HepG2 (cell line): ENCODE data around the gene GHRH. TPM values are rescaled to one million over a fixed set of nuclear protein-coding genes. Genes with fewer than 3 reads are reported as not detected.

Source experiments
- ELF3 ChIP-seq: IDR thresholded peaks from 2 replicates; pipeline ENCODE4 v1.6.1; 2016; ENCODE audit warnings: missing genetic modification reagents, missing compliant biosample characterization
- HES4 ChIP-seq: sonication (generic); formaldehyde crosslinking; IDR thresholded peaks from 2 replicates; pipeline ENCODE4 v1.9.0; 2021; ENCODE audit warnings: mild to moderate bottlenecking, missing genetic modification reagents, borderline replicate concordance
- MAF1 ChIP-seq: sonication (generic); formaldehyde crosslinking; IDR thresholded peaks from 2 replicates; pipeline ENCODE4 v1.5.0; 2020; ENCODE audit warnings: missing genetic modification reagents, borderline replicate concordance
- MZF1 ChIP-seq: sonication (generic); formaldehyde crosslinking; IDR thresholded peaks from 2 replicates; pipeline ENCODE4 v1.8.1; 2023; ENCODE audit warnings: mild to moderate bottlenecking, missing genetic modification reagents, borderline replicate concordance
- NFKB2 ChIP-seq: sonication (generic); formaldehyde crosslinking; IDR thresholded peaks from 2 replicates; pipeline ENCODE4 v1.4.0; 2020; ENCODE audit warnings: missing genetic modification reagents, borderline replicate concordance
- RFX3 ChIP-seq: IDR thresholded peaks from 2 replicates; pipeline ENCODE4 v1.6.1; 2016; ENCODE audit warnings: missing biosample characterization, missing genetic modification reagents
- RFXANK ChIP-seq: IDR thresholded peaks from 2 replicates; pipeline ENCODE4 v1.6.1; 2016
- SRSF1 ChIP-seq: fragments of 200-400 bp; formaldehyde crosslinking; optimal IDR thresholded peaks from 2 replicates; pipeline ENCODE3; 2017; ENCODE audit warnings: mild to moderate bottlenecking, low read depth, low read length, moderate library complexity
- TEAD2 ChIP-seq: sonication (generic); formaldehyde crosslinking; IDR thresholded peaks from 2 replicates; pipeline ENCODE4 v1.9.0; 2021; ENCODE audit warnings: missing genetic modification reagents
- ZNF33A ChIP-seq: sonication (generic); formaldehyde crosslinking; IDR thresholded peaks from 2 replicates; pipeline ENCODE4 v1.5.1; 2020; ENCODE audit warnings: missing genetic modification reagents, mild to moderate bottlenecking, moderate library complexity, borderline replicate concordance
- ZNF446 ChIP-seq: sonication (generic); formaldehyde crosslinking; IDR thresholded peaks from 2 replicates; pipeline ENCODE4 v1.5.0; 2020; ENCODE audit warnings: mild to moderate bottlenecking, missing genetic modification reagents
- ZNF556 ChIP-seq: sonication (generic); formaldehyde crosslinking; IDR thresholded peaks from 2 replicates; pipeline ENCODE4 v1.4.0; 2020; ENCODE audit warnings: mild to moderate bottlenecking, missing genetic modification reagents, borderline replicate concordance
- polyA plus RNA-seq, 8 experiments: library from polyadenylated mRNA; depleted of rRNA in 3 of 8; stranded (reverse) in 7 of 8; unstranded in 1 of 8; fragments of >200 nt; fragmentation: Illumina TruSeq in 4 of 8; extraction: Trizol in 4 of 8; gene quantifications; 2 replicates each; pipeline versions ENCODE4 v1.2.1 to v1.2.3, GENCODE V29; 2011 to 2016; ENCODE audit warnings: low read depth in 4 of 8, missing spikeins in 1 of 8, mixed read lengths in 1 of 8; ENCODE audit not compliant: insufficient read depth in 1 of 8
- total RNA-seq, 5 experiments: library from RNA; depleted of rRNA; stranded (reverse); fragments of >200 nt; fragmentation: Illumina TruSeq; extraction: Trizol; gene quantifications; 2 replicates each; pipeline ENCODE4 v1.2.3, GENCODE V29; 2016; ENCODE audit warnings: low read depth in 1 of 5
- TF ChIP-seq, protein P1 (sequence below): sonication (generic); formaldehyde crosslinking; IDR thresholded peaks from 2 replicates; pipeline ENCODE4 v1.5.1; 2020; ENCODE audit warnings: missing genetic modification reagents, mild to moderate bottlenecking, borderline replicate concordance

GHRH gene
- total and polyA plus RNA-seq, 2 of the 13 experiments (the other 11 are each of a cell fraction or from before 2014, with no cell fraction given): not detected

DNA sequence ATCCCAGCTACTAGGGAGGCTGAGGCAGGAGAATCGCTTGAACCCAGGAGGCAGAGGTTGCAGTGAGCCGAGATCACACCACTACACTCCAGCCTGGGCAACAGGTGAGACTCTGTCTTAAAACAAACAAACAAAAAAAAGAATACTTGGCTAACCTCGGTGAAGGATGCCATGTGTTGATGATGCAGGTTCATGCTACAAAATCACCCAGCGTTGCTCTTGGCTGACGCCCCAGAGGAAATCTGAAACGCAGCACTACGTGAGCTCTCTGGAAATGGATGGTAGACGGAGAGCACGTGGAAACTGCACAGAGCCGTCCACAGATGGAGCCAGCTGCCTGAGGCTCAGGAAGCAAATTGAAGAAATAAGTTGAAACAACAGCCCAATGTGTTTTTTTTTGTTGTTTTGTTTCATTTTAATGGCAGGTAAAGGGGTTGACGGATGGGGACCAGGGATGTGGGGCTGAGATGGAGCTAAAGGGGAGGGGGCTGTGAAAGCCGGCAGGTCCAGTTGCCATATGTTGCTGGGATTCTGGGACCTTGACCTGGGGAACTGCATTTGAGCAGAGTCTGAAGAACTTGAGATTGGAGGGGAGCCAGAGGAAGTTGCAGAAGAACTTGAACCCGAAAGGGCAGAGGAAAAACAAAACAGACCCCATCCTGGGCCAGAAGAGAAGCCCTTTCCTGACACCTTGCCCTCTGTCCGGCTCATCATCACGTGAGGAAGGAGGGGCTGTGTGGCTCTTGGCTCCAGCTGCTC is 15.1 kb upstream of the GHRH start (continued):
- TF ChIP-seq ZNF33A (CRISPR knock-in tag) (no peak), MAF1 (CRISPR knock-in tag) (no peak), ELF3 (no peak), RFXANK (CRISPR knock-in tag) (no peak), ZNF556 (CRISPR knock-in tag) (no peak), MZF1 (0 out of 2 replicates have a peak, but pooled peaks have one; percentile 71), TEAD2 (no peak), SRSF1 (no peak), HES4 (CRISPR knock-in tag) (no peak), RFX3 (CRISPR knock-in tag) (no peak), NFKB2 (CRISPR knock-in tag) (peak; percentile 56; the same call in 1 of the 2 replicates), ZNF446 (CRISPR knock-in tag) (no peak)
- TF ChIP-seq, protein P1, sequence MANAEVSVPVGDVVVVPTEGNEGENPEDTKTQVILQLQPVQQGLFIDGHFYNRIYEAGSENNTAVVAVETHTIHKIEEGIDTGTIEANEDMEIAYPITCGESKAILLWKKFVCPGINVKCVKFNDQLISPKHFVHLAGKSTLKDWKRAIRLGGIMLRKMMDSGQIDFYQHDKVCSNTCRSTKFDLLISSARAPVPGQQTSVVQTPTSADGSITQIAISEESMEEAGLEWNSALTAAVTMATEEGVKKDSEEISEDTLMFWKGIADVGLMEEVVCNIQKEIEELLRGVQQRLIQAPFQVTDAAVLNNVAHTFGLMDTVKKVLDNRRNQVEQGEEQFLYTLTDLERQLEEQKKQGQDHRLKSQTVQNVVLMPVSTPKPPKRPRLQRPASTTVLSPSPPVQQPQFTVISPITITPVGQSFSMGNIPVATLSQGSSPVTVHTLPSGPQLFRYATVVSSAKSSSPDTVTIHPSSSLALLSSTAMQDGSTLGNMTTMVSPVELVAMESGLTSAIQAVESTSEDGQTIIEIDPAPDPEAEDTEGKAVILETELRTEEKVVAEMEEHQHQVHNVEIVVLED (CRISPR knock-in tag): no peak
